Fibroblast of the aortic adventitia (primary cell): Measurements from ENCODE around the gene PPTC7. TPM values are rescaled to one million over a fixed set of nuclear protein-coding genes. Genes with fewer than 3 reads are reported as not detected.
"Not testable (repeated sequence)": the region's sequence is repeated elsewhere in the genome, so short reads cannot be mapped to it uniquely, and the experiment has no call there.

Experiments used
- DNase-seq: peaks from one replicate; pipeline ENCODE4 v3.0.0-alpha.2; 2010; ENCODE audit warnings: low read depth
- H3K4me3 ChIP-seq: 2 replicates; pipeline ENCODE4 v1.5.1; 2011; ENCODE audit warnings: low read depth, mild to moderate bottlenecking, control low read depth, low read length, moderate library complexity
- total RNA-seq: library from RNA; depleted of rRNA; stranded (reverse); fragments of >200 nt; gene quantifications from 2 replicates; pipeline ENCODE4 v1.2.3, GENCODE V29; 2012; ENCODE audit warnings: low replicate concordance
- TF ChIP-seq, protein P1 (sequence below): IDR thresholded peaks from 2 replicates; pipeline ENCODE4 v1.5.1; 2011; ENCODE audit warnings: mild to moderate bottlenecking, low read length, control low read depth, inconsistent platforms; ENCODE audit not compliant: insufficient read depth

The PPTC7 gene
- total RNA-seq, 1 donor, result 11.9 TPM

GRCh38 chr12:110547090-110547489 is 36.0 kb downstream of the PPTC7 start:
- no peak for DNase-seq
- H3K4me3 ChIP-seq, result no peak overlapping the region
- TF ChIP-seq, protein P1, sequence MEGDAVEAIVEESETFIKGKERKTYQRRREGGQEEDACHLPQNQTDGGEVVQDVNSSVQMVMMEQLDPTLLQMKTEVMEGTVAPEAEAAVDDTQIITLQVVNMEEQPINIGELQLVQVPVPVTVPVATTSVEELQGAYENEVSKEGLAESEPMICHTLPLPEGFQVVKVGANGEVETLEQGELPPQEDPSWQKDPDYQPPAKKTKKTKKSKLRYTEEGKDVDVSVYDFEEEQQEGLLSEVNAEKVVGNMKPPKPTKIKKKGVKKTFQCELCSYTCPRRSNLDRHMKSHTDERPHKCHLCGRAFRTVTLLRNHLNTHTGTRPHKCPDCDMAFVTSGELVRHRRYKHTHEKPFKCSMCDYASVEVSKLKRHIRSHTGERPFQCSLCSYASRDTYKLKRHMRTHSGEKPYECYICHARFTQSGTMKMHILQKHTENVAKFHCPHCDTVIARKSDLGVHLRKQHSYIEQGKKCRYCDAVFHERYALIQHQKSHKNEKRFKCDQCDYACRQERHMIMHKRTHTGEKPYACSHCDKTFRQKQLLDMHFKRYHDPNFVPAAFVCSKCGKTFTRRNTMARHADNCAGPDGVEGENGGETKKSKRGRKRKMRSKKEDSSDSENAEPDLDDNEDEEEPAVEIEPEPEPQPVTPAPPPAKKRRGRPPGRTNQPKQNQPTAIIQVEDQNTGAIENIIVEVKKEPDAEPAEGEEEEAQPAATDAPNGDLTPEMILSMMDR, result no peak

GRCh38 chr12:110546339-110546738 is 36.8 kb downstream of the PPTC7 start:
- TF ChIP-seq, protein P1, result no peak
- peak; percentile 89 for DNase-seq
- H3K4me3 ChIP-seq, result no peak overlapping the region

GRCh38 chr12:110545812-110546211 is 37.3 kb downstream of the PPTC7 start:
- DNase-seq, result no peak
- TF ChIP-seq, protein P1, result no peak
- no peak overlapping the region for H3K4me3 ChIP-seq

GRCh38 chr12:110545259-110545658 is 37.9 kb downstream of the PPTC7 start:
- DNase-seq, result peak; percentile 56
- H3K4me3 ChIP-seq, result not testable (repeated sequence)

DNA sequence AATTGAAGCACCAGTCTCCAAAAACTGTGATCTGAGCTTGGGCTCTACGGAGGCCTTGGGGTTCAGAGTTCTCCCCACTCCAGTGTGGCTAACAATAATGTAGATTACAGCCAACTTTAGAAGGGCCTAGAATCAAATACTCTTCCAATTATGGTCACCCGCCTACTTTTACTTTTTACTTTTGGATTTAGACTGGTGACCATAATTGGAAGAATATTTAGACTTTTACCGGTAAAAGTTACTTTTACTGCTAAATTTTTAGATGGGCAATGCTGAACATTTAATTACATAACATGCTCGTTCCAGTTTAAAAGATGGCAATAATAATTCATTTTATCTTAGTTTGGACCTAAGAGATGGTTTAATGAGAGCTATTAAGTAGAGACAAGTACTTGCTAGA is 39.2 kb downstream of the PPTC7 start:
- no peak overlapping the region for H3K4me3 ChIP-seq
- TF ChIP-seq, protein P1, result no peak
- DNase-seq, result no peak

DNA sequence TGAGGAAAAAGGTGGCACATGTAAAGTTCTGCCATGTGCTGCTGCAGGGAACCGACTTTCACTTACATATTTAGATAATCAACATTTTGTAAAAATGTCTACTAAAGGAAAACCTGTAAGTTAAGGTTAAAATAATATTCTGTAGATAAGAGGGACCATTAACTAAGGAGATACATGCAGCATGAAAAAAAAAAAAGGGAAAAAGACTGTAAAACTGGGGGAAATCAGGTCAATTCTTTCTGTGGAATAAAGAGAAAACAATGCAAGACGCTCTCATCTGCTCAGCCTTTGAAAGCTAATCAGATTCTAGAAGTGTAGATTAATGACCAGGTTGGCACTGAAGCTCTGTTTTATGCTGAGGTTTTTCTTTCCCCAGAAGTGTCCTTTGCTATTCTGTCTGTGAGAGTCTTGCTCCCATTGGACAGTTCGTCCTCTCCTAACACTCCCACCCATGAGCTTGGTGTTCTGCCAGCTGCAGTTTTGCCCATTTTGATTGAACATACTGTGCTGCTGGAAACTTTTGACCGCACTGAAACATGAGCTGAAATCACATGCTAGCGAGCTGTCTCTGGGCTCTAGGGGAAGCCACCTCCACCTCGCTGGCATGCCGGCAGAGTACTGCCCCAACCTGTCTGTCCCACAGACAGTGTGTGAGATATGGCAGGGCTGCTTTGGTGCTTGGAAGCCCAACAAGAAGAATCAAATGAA is 39.7 kb downstream of the PPTC7 start:
- peak; percentile 92 for DNase-seq
- TF ChIP-seq, protein P1, result no peak
- no peak overlapping the region for H3K4me3 ChIP-seq

- H3K4me3 ChIP-seq, result no peak overlapping the region
- peak; percentile 41 for DNase-seq
- TF ChIP-seq, protein P1, result no peak
Measured at GRCh38 chr12:110540048-110540447, 43.1 kb downstream of the PPTC7 start.
